Measurements from ENCODE around the gene WNT16. TPM values are rescaled to one million over a fixed set of nuclear protein-coding genes. Genes with fewer than 3 reads are reported as not detected.

The WNT16 gene, protein sequence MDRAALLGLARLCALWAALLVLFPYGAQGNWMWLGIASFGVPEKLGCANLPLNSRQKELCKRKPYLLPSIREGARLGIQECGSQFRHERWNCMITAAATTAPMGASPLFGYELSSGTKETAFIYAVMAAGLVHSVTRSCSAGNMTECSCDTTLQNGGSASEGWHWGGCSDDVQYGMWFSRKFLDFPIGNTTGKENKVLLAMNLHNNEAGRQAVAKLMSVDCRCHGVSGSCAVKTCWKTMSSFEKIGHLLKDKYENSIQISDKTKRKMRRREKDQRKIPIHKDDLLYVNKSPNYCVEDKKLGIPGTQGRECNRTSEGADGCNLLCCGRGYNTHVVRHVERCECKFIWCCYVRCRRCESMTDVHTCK
- total RNA-seq = 0.33 TPM in 1 of 2 replicates, not detected in the other

DNA sequence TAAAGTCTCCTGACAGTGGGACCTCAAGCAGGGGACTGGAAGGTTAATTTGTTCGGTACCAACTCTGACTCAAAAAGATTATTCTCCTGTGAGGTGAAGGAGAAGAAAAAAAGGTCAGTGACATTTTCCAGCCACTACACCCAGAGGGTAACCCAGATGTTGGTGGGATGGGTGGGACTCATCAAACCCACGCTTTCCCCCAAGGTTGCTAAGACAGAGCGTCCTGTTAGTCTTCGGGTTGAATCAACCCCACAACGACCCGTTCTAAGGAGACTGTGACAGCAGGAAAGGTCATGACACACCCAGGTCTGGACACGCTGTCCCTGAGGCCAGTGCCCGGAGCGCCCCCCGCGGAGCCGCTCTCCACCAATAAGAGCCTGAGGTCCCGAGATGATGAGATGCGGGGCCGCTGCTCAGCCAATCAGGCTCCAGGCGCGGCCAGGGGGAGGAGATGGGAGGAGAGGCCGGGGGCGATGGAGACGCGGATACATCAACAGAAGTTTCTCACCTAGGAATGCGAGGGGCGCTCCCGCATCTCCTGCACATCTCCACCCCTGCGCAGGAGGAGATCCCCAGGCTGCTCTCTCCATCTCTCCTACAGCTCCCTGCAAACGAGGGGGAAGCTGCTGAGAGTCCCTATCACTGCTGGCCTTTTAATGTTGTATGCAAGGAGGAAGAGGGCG is at the start of gene WNT16:
Gene WNT16, plus strand, starts transcription at position 493 of the 683 bp plus-strand sequence. CDS start 293 bp downstream, outside the sequence.

Other genes starting within 250 kb of the WNT16 start
- 75.6 and 106 TPM in 2 replicates for gene FAM3C, start 67.3 kb downstream of the WNT16 start, total RNA-seq